K562 (cell line): ENCODE results near the gene HMG20B. TPM values are rescaled to one million over a fixed set of nuclear protein-coding genes. Genes with fewer than 3 reads are reported as not detected.

Experiments
- ARID2 ChIP-seq: fragments of 450-650 bp; IDR thresholded peaks from 2 replicates; pipeline ENCODE4 v1.6.1; 2017; ENCODE audit warnings: antibody characterized with exemption, mild to moderate bottlenecking
- CCNT2 ChIP-seq: IDR thresholded peaks from 2 replicates; pipeline ENCODE4 v1.6.1; 2011; ENCODE audit warnings: borderline replicate concordance, low read depth, mild to moderate bottlenecking, moderate library complexity, mixed read lengths, low read length; ENCODE audit not compliant: insufficient read length; ENCODE audit errors: extremely low read depth
- CEBPG ChIP-seq, 3 experiments: fragments of 200-800 bp in 1 of 3; sonication (Bioruptor generic) in 1 of 3; sonication (generic) in 1 of 3; formaldehyde crosslinking in 1 of 3; IDR thresholded peaks in 2 of 3; conservative IDR thresholded peaks in 1 of 3; 2 replicates each; pipeline versions ENCODE4 v1.6.1 to v1.8.0; 2016 to 2022; ENCODE audit warnings: missing compliant biosample characterization in 2 of 3, missing genetic modification characterization in 2 of 3, mild to moderate bottlenecking in 1 of 3, missing genetic modification reagents in 1 of 3
- CREB3L1 ChIP-seq: fragments of 450-650 bp; IDR thresholded peaks from 2 replicates; pipeline ENCODE4 v1.6.1; 2014; ENCODE audit warnings: low read depth, mild to moderate bottlenecking, moderate library complexity, borderline replicate concordance
- HNRNPL ChIP-seq: fragments of 200-400 bp; formaldehyde crosslinking; IDR thresholded peaks from 2 replicates; pipeline ENCODE4 v1.6.1; 2017; ENCODE audit warnings: low read depth, mild to moderate bottlenecking, low read length
- NFIC ChIP-seq: fragments of 450-650 bp; IDR thresholded peaks from 2 replicates; pipeline ENCODE4 v1.6.1; 2017; ENCODE audit warnings: mild to moderate bottlenecking, inconsistent platforms
- POLR2A ChIP-seq: fragments of 450-650 bp; conservative IDR thresholded peaks from 2 replicates; pipeline ENCODE4 v1.6.1; 2016
- POLR2AphosphoS2 ChIP-seq: IDR thresholded peaks from 2 replicates; pipeline ENCODE4 v1.6.1; 2012; ENCODE audit warnings: low read length, improper control_type of control experiment
- TAF7 ChIP-seq: fragments of 450-650 bp; IDR thresholded peaks from 2 replicates; pipeline ENCODE4 v1.6.1; 2016; ENCODE audit warnings: missing genetic modification characterization, missing compliant biosample characterization
- XRCC4 ChIP-seq: IDR thresholded peaks from one replicate; pipeline ENCODE4 v1.6.1; 2011; ENCODE audit not compliant: insufficient read depth, insufficient read length; ENCODE audit errors: extremely low read depth
- polyA plus RNA-seq, 8 experiments: library from polyadenylated mRNA; depleted of rRNA in 4 of 8; stranded (reverse) in 5 of 8; unstranded in 3 of 8; fragments of >200 nt; fragmentation: Nextera tagmentation in 2 of 8; fragmentation: Illumina TruSeq in 1 of 8; extraction: Ambion mirVana in 2 of 8; extraction: Trizol in 1 of 8; gene quantifications; 2 replicates each; pipeline versions ENCODE4 v1.2.1 to v1.2.3, GENCODE V29; 2011 to 2014; ENCODE audit warnings: inconsistent platforms in 1 of 8, missing spikeins in 1 of 8
- total RNA-seq, 7 experiments: library from RNA; depleted of rRNA in 6 of 7; stranded (reverse); fragments of >200 nt in 6 of 7; fragmentation: Illumina TruSeq in 2 of 7; extraction: Trizol in 2 of 7; gene quantifications; 2 replicates each; pipeline versions ENCODE4 v1.2.1 to v1.2.3, GENCODE V29; 2011 to 2021; ENCODE audit warnings: low replicate concordance in 1 of 7
- TF ChIP-seq, protein P1 (sequence below): fragments of 450-650 bp; IDR thresholded peaks from 2 replicates; pipeline ENCODE4 v1.6.1; 2016; ENCODE audit warnings: low read depth
- TF ChIP-seq, protein P2 (sequence below): sonication (generic); formaldehyde crosslinking; IDR thresholded peaks from 2 replicates; pipeline ENCODE4 v1.8.0; 2022; ENCODE audit warnings: missing genetic modification reagents, mild to moderate bottlenecking, moderate library complexity, borderline replicate concordance
- TF ChIP-seq, protein P3 (sequence below): sonication (generic); formaldehyde crosslinking; IDR thresholded peaks from 2 replicates; pipeline ENCODE4 v1.9.0; 2022; ENCODE audit warnings: mild to moderate bottlenecking, missing genetic modification reagents

HMG20B gene
- total and polyA plus RNA-seq, 9 of the 15 experiments (the other 6 are each of a cell fraction or from before 2014, with no cell fraction given), result 0.35 to 172 (median 38.6) TPM

DNA sequence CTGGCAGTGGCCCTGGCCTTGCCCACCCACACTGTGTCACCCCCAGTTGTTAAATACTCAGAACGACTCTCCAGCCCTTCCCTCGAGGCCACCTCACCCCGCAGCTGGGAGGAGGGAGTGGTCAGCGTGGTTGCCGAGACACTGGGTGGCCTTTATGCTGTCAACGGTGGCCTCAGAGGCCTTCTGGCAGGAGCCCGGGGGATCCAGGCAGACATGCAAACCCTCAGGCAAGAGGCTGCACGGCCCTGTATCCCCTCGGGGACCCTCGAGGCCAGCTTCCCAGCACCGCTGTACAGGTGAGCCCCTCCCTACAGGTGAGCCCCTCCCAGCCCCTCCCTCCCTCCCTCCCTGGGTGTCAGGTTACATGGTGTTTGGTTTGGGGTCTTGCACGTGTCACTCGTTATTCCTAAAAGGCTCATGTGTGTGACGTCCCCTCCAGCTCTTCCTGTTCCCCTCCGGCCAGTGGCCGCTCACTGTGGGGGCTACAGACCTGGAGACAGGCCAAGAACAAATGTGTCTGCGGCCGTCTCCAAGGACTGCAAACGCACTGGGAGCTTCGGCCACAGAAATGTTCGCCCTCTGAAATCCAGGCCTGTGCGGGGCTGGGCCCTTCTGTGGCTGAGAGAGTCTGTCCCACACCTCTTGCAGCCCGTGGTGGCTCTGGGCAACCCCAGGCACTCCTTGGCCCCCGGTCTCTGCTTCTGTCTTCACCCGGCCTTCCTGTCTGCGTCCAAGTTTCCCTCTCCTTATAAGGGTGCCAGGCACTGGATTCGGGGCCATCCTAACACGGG lies 33.6 kb upstream of the HMG20B start, which contains the start of gene TEKTIP1 (continued):
- TF ChIP-seq, protein P1, sequence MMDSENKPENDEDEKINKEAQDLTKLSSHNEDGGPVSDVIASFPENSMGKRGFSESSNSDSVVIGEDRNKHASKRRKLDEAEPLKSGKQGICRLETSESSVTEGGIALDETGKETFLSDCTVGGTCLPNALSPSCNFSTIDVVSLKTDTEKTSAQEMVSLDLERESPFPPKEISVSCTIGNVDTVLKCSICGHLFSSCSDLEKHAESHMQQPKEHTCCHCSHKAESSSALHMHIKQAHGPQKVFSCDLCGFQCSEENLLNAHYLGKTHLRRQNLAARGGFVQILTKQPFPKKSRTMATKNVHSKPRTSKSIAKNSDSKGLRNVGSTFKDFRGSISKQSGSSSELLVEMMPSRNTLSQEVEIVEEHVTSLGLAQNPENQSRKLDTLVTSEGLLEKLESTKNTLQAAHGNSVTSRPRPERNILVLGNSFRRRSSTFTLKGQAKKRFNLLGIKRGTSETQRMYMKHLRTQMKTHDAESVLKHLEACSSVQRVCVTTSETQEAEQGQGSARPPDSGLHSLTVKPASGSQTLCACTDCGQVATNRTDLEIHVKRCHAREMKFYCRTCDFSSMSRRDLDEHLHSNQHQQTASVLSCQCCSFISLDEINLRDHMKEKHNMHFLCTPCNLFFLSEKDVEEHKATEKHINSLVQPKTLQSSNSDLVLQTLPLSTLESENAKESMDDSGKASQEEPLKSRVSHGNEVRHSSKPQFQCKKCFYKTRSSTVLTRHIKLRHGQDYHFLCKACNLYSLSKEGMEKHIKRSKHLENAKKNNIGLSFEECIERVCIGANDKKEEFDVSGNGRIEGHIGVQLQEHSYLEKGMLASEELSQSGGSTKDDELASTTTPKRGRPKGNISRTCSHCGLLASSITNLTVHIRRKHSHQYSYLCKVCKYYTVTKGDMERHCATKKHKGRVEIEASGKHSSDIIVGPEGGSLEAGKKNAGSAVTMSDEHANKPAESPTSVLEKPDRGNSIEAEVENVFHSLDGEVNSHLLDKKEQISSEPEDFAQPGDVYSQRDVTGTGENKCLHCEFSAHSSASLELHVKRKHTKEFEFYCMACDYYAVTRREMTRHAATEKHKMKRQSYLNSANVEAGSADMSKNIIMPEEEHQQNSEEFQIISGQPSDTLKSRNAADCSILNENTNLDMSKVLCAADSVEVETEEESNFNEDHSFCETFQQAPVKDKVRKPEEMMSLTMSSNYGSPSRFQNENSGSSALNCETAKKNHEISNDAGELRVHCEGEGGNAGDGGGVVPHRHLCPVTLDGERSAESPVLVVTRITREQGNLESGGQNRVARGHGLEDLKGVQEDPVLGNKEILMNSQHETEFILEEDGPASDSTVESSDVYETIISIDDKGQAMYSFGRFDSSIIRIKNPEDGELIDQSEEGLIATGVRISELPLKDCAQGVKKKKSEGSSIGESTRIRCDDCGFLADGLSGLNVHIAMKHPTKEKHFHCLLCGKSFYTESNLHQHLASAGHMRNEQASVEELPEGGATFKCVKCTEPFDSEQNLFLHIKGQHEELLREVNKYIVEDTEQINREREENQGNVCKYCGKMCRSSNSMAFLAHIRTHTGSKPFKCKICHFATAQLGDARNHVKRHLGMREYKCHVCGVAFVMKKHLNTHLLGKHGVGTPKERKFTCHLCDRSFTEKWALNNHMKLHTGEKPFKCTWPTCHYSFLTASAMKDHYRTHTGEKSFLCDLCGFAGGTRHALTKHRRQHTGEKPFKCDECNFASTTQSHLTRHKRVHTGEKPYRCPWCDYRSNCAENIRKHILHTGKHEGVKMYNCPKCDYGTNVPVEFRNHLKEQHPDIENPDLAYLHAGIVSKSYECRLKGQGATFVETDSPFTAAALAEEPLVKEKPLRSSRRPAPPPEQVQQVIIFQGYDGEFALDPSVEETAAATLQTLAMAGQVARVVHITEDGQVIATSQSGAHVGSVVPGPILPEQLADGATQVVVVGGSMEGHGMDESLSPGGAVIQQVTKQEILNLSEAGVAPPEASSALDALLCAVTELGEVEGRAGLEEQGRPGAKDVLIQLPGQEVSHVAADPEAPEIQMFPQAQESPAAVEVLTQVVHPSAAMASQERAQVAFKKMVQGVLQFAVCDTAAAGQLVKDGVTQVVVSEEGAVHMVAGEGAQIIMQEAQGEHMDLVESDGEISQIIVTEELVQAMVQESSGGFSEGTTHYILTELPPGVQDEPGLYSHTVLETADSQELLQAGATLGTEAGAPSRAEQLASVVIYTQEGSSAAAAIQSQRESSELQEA, result peak; percentile 63
- TF ChIP-seq, protein P2, sequence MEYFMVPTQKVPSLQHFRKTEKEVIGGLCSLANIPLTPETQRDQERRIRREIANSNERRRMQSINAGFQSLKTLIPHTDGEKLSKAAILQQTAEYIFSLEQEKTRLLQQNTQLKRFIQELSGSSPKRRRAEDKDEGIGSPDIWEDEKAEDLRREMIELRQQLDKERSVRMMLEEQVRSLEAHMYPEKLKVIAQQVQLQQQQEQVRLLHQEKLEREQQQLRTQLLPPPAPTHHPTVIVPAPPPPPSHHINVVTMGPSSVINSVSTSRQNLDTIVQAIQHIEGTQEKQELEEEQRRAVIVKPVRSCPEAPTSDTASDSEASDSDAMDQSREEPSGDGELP (CRISPR knock-in tag), result peak; percentile 68; the same call in 1 of the 2 replicates
- TF ChIP-seq, protein P3, sequence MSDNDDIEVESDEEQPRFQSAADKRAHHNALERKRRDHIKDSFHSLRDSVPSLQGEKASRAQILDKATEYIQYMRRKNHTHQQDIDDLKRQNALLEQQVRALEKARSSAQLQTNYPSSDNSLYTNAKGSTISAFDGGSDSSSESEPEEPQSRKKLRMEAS (CRISPR knock-in tag), result peak; percentile 42; the same call in 1 of the 2 replicates
- TF ChIP-seq TAF7 (tag), result no peak
- TF ChIP-seq CEBPG (CRISPR knock-in tag; IDR thresholded peaks at IDR 0.05), result 0 out of 2 replicates have a peak, but pooled peaks have one; percentile 12
- no peak for TF ChIP-seq CEBPG (tag; conservative IDR thresholded peaks at IDR 0.05 in 1 of 2, IDR thresholded peaks at IDR 0.05 in 1 of 2)
- no peak for TF ChIP-seq XRCC4
- TF ChIP-seq NFIC, result peak; percentile 47
- TF ChIP-seq HNRNPL, result no peak
- peak; percentile 77 for TF ChIP-seq POLR2AphosphoS2
- peak; percentile 36 for TF ChIP-seq POLR2A
- TF ChIP-seq CREB3L1, result no peak
- no peak for TF ChIP-seq CCNT2
- TF ChIP-seq ARID2, result no peak
